ENCODE results near the gene ZMYND19. TPM values are rescaled to one million over a fixed set of nuclear protein-coding genes. Genes with fewer than 3 reads are reported as not detected.
"Not testable (repeated sequence)": the region's sequence is repeated elsewhere in the genome, so short reads cannot be mapped to it uniquely, and the experiment has no call there.

Gene ZMYND19
- total and polyA plus RNA-seq, 12 donors, result 5.2 to 33.5 (median 17.9) TPM

DNA sequence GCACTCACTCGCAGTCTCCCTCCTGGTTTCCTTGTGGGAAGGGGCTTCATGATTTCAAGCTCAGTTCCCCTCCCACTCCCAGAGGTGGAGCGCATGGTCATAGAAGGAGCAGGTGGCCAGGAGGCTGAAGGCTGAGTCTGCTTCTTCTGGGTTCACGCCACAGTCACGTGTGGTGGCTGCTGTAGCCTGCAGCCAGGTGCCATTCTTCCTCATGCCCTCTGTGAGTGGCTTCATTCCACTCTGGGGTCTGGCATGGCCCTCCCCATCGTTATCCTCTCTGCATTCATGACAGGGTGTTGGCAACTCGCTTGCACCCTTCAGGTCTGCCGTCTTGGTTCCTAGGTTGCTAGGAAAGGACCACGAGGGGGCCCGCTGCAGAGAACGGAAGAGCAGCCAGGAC, 35.1 kb downstream of the ZMYND19 start:
- WGBS, 4 donors, result 89 to 93% (median 91%) methylated on average over 5 to 10 of the region's 10 CpGs
- no peak for DNase-seq
- no peak for TF ChIP-seq POLR2A (IDR thresholded peaks at IDR 0.05)
- TF ChIP-seq, protein P1, sequence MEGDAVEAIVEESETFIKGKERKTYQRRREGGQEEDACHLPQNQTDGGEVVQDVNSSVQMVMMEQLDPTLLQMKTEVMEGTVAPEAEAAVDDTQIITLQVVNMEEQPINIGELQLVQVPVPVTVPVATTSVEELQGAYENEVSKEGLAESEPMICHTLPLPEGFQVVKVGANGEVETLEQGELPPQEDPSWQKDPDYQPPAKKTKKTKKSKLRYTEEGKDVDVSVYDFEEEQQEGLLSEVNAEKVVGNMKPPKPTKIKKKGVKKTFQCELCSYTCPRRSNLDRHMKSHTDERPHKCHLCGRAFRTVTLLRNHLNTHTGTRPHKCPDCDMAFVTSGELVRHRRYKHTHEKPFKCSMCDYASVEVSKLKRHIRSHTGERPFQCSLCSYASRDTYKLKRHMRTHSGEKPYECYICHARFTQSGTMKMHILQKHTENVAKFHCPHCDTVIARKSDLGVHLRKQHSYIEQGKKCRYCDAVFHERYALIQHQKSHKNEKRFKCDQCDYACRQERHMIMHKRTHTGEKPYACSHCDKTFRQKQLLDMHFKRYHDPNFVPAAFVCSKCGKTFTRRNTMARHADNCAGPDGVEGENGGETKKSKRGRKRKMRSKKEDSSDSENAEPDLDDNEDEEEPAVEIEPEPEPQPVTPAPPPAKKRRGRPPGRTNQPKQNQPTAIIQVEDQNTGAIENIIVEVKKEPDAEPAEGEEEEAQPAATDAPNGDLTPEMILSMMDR (IDR thresholded peaks at IDR 0.05), result no peak
- H3K4me3 ChIP-seq, result no peak overlapping the region
- peaks cover 0 to 36% of the 10 kb centered on the region in 2 donors for H3K36me3 ChIP-seq (replicated peaks in 1 of 2)
- H3K27me3 ChIP-seq, result no peaks in the 10 kb centered on the region
- H3K4me1 ChIP-seq (replicated peaks in 1 of 2), result peaks cover 0 to 11% of the 10 kb centered on the region in 2 donors
- no peaks in the 10 kb centered on the region for H3K9me3 ChIP-seq (replicated peaks in 1 of 3)
- intact Hi-C loops (cut with DNase I), result no loop called here
- no peak overlapping the region for H3K27ac ChIP-seq

DNA sequence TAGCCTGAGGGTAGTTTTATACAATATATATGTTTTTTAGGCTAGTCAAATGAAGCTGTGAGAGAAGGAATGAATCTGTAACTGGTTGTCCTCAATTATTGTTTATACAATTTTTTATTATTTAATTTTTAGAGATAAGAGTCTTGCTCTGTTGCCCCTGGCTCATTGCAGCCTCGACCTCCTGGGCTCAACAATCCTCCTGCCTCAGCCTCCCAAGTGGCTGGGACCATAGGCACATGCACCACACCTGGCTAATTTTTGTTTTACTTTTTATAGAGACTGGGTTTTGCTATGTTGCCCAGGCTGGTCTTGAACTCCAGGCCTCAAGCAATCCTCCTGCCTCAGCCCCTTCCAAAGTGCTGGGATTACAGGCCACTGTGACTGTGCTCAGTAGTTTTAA, 36.0 kb downstream of the ZMYND19 start:
- Histone ChIP-seq H3K36me3 (replicated peaks in 1 of 2) (peaks cover 0 to 36% of the 10 kb centered on the region in 2 donors), H3K9me3 (replicated peaks in 1 of 3) (no peaks in the 10 kb centered on the region), H3K27me3 (no peaks in the 10 kb centered on the region), H3K4me1 (replicated peaks in 1 of 2) (peaks cover 8 to 19% of the 10 kb centered on the region in 2 donors), H3K27ac (no peak overlapping the region), H3K4me3 (no peak overlapping the region)
- DNase-seq, result no peak
- no peak for TF ChIP-seq POLR2A (IDR thresholded peaks at IDR 0.05)
- TF ChIP-seq, protein P1 (IDR thresholded peaks at IDR 0.05), result no peak
- 88 to 97% (median 93%) methylated on average over 1 of the region's 1 CpG for WGBS, 4 donors
- intact Hi-C loops (cut with DNase I), result no loop called here

DNA sequence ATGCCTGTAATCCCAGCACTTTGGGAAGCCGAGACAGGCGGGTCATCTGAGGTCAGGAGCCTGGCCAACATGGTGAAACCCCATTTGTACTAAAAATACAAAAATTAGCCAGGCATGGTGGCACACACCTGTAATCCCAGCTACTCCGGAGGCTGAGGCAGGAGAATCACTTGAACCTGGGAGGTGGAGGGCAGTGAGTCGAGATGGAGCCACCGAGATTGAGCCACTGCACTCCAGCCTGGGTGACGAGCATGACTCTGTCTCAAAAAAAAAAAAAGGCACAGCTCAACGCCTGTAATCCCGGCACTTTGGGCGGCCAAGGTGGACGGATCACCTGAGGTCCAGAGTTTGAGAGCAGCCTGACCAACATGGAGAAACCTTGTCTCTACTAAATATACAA, 36.7 kb downstream of the ZMYND19 start:
- DNase-seq; H3K27me3 ChIP-seq; H3K9me3 ChIP-seq (replicated peaks in 1 of 3); H3K27ac ChIP-seq; intact Hi-C loops (cut with DNase I); H3K4me3 ChIP-seq: not testable (repeated sequence)
- 78 to 93% (median 90%) methylated on average over 10 of the region's 10 CpGs for WGBS, 4 donors
- Histone ChIP-seq H3K4me1 (replicated peaks in 1 of 2) (peaks cover 8 to 19% of the 10 kb centered on the region in 2 donors), H3K36me3 (replicated peaks in 1 of 2) (peaks cover 0 to 36% of the 10 kb centered on the region in 2 donors)

DNA sequence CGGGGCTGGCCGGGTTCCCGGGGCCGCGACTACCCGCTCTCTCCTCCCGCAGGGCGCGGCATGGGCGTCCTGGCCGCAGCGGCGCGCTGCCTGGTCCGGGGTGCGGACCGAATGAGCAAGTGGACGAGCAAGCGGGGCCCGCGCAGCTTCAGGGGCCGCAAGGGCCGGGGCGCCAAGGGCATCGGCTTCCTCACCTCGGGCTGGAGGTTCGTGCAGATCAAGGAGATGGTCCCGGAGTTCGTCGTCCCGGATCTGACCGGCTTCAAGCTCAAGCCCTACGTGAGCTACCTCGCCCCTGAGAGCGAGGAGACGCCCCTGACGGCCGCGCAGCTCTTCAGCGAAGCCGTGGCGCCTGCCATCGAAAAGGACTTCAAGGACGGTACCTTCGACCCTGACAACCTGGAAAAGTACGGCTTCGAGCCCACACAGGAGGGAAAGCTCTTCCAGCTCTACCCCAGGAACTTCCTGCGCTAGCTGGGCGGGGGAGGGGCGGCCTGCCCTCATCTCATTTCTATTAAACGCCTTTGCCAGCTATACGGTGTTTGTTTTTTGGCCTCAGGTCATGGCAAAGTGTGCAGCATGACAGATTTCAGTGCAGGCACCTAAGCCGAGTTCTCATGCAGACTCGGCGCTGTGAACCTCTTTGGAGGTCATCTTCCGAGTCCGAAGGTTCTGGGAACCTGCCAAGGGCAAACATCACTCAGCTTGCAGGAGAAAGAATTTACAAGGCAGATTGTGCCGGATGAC, 38.1 kb downstream of the ZMYND19 start:
- peak overlapping the region; percentile 63 to 95 (median 85) for H3K27ac ChIP-seq
- peak; percentile 57 to 86 (median 74) for DNase-seq
- no peaks in the 10 kb centered on the region for H3K9me3 ChIP-seq (replicated peaks in 1 of 3)
- H3K4me1 ChIP-seq (replicated peaks in 1 of 2), result peaks cover 8 to 19% of the 10 kb centered on the region in 2 donors
- no peak for TF ChIP-seq POLR2A (IDR thresholded peaks at IDR 0.05)
- TF ChIP-seq, protein P1 (IDR thresholded peaks at IDR 0.05), result no peak
- H3K27me3 ChIP-seq, result no peaks in the 10 kb centered on the region
- WGBS, 4 donors, result 5 to 35% (median 8%) methylated on average over 10 to 58 of the region's 58 CpGs
- peaks cover 0 to 24% of the 10 kb centered on the region in 2 donors for H3K36me3 ChIP-seq (replicated peaks in 1 of 2)
- intact Hi-C loops (cut with DNase I), result no loop called here
- H3K4me3 ChIP-seq, result peak overlapping the region; percentile 60 to 83 (median 75)

All from adrenal gland (tissue), 12 donors.